Hippocampal formation (tissue), 2 donors: ENCODE data around the gene DLG2.

ENCODE experiments used
- DNase-seq, 2 donors: peaks; one replicate each; lab custom pipeline; 2025; lab: John Stamatoyannopoulos, UW

DLG2 gene

DNA sequence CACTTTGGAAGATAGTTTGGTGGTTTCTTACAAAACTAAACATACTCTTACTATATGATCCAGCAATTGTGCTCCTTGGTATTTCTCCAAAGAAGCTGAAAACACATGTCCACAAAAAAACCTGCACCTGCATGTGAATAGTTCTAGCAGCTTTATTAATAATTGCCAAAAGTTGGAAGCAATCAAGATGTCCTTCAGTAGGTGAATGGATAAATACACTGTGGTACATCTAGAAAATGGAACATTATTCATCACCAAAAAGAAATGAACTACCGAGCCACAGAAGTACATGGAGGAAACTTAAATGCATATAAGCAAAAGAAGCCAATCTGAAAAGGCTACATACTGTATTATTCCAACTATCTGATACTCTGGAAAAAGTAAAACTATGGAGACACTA, 1771.9 kb downstream of the DLG2 start:
- DNase-seq = no peak

DNA sequence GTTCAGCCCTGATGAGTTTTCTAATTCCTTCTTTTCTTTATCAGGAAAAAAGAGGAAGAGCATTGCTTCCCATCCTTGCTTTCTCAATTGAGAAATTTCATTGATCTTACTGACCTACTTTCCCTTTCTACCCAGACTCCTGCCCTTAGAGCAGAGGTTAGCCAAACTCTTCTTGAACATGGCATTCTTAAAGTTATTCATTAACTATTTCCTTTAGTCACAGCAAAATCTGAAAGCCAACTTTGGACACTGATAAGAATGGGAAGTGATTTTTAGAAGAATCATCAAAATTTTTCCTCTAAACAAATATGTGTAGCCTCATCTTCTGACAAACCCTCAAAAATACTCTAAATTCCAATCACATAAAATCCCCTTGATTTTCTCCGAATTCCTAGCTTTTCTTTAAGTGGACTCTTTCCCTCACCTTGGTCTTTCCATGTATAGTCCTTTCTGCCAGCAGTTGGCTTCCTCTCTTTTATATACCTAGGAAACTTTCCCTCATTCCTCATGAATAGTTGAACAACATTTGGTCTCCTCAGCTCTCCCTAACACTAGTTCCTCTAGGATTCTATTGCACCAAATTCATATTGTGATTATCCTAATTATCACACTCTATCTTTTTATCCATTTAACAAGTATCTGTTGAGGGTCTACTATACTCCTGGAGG, 1774.2 kb downstream of the DLG2 start:
- DNase-seq = no peak

DNA sequence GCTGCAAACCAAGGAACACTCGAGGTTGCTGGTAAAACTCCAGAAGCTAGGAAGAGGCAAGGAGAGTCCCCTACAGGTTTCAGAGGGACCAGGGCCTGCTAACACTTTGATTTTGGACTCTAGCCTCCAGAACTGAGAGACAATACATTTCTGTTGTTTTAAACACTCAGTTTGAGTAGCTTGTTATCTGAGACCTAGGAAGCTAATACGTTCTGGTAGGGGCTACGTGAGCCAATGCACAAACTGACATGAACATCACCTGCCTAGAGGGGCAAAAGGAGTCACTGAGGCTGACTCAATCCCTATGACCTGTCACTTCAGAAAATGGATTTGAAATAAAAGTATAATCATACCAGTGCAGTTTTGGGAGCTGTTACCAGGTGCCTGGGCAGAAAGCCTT, 1775.1 kb downstream of the DLG2 start:
- no peak for DNase-seq

DNA sequence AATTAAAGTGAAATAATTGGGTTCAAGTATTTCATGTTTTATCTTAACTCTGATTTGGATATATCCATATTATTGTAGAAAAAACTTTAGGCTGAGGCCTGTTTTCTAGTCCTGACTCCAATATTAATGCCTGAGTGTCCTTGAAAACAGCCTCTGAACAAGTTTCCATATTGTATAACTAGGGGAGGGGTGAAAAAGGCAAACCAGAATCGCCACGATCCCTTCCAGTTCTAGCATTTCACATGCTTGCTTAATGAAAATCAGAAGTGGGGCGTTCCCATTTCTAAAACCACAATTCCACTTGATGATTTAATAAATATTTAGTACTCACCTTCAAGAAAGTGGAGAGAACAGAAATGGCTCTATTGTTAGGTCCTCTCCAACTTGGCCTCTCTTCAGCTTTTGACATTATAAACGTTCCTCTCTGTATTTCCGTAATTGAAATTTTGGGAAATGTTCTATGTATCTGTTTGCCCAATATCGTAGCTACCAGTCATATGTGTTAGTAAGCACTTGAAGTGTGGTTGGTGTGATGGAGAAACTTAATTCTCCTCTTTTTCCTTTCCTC, 1779.6 kb downstream of the DLG2 start:
- DNase-seq = no peak

- DNase-seq = no peak
These were observed 1781.3 kb downstream of the DLG2 start for GRCh38 chr11:83845797-83846196.

- DNase-seq = no peak
These were observed 1786.8 kb downstream of the DLG2 start for GRCh38 chr11:83840326-83840725.

- peak; percentile 50 to 78 for DNase-seq
These were observed 1790.1 kb downstream of the DLG2 start for GRCh38 chr11:83836883-83837654.

DNA sequence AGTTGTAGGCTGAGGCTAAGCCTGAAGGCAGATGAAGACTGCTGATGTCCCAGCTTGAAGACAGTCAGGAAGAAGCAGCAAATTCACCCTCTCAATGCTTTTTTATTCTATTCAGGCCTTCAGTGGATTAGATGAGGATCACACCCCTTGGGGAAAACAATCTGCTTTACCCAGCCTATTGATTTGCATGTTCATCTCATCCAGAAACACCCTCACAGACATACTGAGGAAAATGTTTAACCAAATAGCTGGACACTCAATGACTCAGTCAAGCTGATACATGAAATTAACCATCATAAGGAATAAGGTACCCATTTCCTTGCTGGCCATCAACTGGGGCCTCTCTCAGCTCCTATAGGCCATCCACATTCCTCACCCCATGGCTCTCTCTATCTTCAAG, 1791.1 kb downstream of the DLG2 start:
- no peak for DNase-seq

DNA sequence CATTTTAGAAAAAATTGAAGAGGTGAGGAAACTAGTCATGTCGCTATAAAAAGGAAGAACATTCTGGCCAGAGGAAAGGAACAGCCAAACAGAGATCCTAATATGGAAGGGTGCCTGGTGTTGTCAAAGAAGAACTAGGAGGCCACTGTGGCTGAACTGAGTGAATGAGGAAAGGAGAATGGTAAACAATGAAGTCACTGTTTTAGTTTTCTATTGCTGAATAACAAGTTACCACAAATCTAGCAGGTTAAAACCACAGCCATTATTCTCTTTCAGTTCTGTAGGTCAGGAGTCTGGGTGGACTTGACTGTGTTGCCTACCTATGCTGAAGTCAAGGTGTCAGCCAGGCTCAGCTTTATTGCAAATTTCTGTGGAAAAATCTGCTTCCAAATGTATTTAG, 1791.7 kb downstream of the DLG2 start:
- peak in 1 of 2 donors; percentile 61 for DNase-seq

DNA sequence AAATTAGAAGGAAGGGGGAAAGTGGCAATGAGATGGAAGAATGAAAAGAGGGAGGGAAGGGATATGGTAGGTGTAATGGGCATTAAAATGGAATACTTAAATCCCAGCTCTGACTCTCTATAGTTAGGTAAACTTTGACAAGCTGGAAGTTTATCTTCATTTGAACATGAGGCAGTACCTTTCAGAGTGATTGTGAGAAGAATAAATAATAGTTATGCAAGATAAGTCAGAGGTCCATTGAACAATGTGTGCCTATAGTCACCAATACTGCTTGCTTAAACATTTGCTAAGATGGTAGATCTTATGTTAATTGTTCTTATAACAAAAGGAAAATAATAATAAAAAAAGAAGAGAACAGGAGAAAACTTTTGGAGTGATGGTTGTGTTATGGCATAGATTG, 1795.2 kb downstream of the DLG2 start:
- DNase-seq = no peak

GRCh38 chr11:83827940-83828554, 1799.1 kb downstream of the DLG2 start:
- peak in 1 of 2 donors; percentile 64 for DNase-seq

DNA sequence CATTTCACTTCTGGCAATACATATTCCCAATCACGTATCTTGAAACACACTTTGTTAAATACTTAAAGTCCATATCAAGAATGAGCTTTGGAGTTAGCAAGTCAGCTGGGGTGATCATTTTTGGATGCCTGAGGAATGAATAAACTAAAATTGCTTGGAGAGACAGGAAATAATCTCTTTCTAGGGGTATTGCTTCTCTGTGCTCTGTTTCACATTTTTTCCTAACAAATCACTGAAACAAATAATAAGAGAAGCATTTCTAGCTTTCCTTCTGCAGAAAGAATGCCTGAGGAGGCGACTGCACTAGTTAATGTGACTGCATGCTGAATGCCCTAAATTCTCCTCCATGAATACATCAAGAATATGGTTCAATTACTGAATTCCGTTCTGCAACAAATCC, 1799.6 kb downstream of the DLG2 start:
- DNase-seq = no peak

GRCh38 chr11:83826078-83826477, 1801.1 kb downstream of the DLG2 start:
- no peak for DNase-seq

GRCh38 chr11:83823461-83824025, 1803.6 kb downstream of the DLG2 start:
- DNase-seq = no peak

DNA sequence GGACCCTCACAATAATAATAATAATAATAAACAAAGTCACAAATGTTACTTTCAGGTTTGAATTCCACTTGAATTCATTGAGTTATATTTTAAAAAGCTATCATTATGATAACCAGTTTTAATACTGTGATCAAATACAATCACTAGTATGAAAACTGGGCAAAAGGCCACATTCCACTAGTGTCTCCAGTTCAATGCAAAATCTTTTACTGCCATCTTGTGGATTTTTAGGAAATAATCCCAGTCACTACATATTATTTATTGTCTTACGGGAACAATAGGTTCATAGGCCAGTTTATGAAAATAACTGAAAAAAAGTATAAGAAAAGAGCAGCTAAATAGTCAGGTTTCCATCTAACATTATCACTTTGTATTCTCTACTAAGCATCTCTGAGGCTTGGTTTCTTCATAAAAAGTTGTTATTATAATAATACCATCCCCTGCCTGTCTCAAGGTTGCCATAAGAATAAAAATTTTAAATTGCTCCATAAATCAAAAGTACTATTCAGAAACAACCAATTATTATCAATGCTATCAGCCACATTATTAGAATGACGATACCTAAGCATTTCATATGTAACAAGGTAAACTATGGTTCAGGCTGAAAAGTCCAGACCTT, 1807.1 kb downstream of the DLG2 start:
- DNase-seq = peak in 1 of 2 donors; percentile 86

DNA sequence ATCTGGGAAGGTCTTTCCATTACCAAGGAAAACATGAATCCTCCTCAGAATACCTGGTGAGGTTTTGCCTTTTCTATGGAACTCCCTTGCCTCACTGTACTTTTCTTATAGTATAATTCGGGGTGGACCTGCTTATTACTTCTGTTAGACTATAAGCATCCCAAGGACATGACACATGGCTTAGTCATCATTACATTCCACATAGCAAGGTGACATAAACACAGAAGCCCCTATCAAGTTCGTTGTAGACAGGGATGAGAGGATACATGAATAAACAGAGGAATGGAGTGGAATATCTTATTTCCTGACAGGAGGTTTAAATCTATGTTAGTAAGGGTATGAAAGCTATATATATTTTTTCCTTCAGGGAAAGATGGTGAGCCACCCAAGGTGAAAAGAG, 1808.8 kb downstream of the DLG2 start:
- DNase-seq = no peak

- peak in 1 of 2 donors; percentile 66 for DNase-seq
These were observed 1810.5 kb downstream of the DLG2 start for GRCh38 chr11:83816572-83817187.

DNA sequence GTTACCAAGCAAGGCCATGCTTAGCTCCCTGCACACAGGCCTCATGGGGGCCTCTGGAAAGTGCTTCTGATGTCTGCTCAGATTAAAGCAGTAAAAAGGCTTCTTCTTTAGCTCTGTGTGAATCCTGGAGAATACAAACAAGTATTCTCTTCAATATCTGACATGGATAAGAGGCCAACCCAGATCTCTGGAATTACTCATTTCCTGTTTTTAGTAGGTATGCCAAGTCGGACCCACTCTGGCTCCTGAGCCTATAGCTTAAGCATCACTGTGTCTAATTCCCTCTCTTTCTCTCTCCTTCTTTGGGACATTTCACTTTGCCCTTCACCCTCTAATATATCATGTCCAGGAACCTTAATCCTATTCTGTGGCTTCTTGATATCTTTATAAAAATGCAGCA, 1811.4 kb downstream of the DLG2 start:
- no peak for DNase-seq

DNA sequence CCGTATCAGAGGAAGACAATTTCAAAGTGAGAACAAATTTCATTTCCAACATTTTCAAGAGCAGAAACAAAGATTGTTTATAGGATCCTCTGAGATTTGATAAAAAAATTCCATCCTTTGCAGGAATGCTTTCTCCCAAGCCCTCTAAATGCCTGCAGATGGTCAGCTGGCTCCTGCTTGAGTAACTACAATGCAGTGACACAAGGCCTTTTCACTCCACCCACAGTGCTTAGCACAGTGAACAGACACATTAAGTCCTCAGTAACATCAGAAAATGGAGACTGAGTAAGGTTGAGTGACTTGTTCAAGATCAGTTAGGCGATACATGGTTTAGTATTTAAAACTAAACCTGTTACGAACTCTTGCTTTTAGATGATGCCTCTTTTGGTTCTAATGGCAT, 1813.8 kb downstream of the DLG2 start:
- DNase-seq = no peak

- DNase-seq = no peak
These were observed 1817.9 kb downstream of the DLG2 start for GRCh38 chr11:83809274-83809673.

- no peak for DNase-seq
These were observed 1825.3 kb downstream of the DLG2 start for GRCh38 chr11:83801799-83802198.

DNA sequence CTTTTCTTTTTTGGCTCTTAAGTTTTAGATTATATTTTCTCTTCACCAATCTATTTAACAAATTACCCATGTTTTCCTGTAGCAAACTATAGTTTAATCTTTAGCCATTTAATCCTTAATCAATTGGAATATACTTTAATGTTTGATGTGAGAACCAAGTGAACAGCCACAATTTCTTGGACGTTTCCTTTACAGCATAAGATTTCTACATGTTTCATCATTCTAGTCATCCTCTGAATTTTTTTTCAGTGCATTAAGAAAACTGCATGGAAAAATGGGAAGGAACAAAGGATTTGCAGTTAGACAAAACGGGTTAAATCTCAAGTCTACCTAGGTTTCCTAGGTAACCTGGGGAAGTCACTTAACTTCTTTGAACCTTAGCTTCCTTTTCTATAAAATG, 1833.8 kb downstream of the DLG2 start:
- no peak for DNase-seq
